Testis (tissue), 2 donors: ENCODE data around the gene LRRFIP1.

Source experiments
- POLR2A ChIP-seq: fragments of 450-650 bp; IDR thresholded peaks from one replicate; pipeline ENCODE4 v1.6.1; 2017; ENCODE audit warnings: antibody characterized with exemption, mild to moderate bottlenecking, moderate library complexity
- TF ChIP-seq, protein P1 (sequence below), 3 experiments: fragments of 450-650 bp in 2 of 3; fragments of 200-600 bp in 1 of 3; sonication (generic) in 1 of 3; IDR thresholded peaks; one replicate each; pipeline ENCODE4 v1.5.1; 2016 to 2019; ENCODE audit warnings: antibody characterized with exemption in 3 of 3, mild to moderate bottlenecking in 2 of 3, moderate library complexity in 1 of 3

- TF ChIP-seq, protein P1, sequence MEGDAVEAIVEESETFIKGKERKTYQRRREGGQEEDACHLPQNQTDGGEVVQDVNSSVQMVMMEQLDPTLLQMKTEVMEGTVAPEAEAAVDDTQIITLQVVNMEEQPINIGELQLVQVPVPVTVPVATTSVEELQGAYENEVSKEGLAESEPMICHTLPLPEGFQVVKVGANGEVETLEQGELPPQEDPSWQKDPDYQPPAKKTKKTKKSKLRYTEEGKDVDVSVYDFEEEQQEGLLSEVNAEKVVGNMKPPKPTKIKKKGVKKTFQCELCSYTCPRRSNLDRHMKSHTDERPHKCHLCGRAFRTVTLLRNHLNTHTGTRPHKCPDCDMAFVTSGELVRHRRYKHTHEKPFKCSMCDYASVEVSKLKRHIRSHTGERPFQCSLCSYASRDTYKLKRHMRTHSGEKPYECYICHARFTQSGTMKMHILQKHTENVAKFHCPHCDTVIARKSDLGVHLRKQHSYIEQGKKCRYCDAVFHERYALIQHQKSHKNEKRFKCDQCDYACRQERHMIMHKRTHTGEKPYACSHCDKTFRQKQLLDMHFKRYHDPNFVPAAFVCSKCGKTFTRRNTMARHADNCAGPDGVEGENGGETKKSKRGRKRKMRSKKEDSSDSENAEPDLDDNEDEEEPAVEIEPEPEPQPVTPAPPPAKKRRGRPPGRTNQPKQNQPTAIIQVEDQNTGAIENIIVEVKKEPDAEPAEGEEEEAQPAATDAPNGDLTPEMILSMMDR (IDR thresholded peaks at IDR 0.05) = no peak
- no peak for TF ChIP-seq POLR2A
Observed at GRCh38 chr2:237692601-237693290, 65.4 kb downstream of the LRRFIP1 start.
